ENCODE data around the gene SMPD2.

Gene SMPD2

DNA sequence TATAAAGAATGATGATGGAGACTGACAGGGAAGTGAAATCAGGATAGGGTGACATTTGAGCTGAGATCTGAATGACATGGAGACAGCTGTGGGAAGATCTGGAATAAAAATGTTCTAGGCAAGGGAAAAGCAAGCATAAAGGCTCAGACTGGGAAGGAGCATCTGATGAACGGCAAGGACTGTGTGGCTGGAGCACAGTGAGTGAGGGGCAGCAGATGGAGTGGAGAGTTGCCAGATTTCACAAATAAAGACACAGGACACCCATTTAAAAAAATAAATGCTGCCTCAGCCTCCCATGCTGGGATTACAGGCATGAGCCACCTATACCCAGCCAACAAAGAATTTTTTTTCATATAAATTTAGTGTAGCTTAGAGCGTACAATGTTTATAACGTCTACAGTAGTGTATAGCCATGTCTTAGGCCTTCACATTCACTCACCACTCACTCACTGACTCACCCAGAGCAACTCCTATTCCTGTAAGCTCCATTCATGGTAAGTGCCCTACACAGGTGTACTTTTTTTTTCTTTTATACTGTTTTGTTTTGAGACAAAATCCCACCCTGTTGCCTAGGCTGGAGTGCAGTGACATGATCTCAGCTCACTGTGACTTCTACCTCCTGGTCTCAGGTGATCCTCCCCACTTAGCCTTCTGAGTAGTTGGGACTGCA lies 44.9 kb downstream of the SMPD2 start:
- DNase-seq = no peak

DNA sequence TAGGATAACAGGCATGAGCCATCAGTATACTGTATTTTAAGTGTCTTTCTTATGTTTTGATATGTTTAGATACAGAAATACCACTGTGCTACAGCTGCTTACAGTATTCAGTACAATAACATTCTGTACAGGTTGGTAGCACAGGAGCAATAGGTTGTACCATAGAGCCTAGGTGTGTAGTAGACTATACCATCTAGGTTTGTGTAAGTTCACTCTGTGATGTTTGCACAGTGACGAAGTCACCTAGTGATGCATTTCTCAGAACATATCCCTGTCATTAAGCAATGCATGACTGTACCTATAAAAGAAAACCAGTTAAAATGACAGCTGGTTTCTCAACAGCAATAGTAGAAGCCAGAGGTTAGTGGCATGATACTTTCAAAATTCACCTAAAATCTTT lies 45.5 kb downstream of the SMPD2 start:
- DNase-seq = no peak

DNA sequence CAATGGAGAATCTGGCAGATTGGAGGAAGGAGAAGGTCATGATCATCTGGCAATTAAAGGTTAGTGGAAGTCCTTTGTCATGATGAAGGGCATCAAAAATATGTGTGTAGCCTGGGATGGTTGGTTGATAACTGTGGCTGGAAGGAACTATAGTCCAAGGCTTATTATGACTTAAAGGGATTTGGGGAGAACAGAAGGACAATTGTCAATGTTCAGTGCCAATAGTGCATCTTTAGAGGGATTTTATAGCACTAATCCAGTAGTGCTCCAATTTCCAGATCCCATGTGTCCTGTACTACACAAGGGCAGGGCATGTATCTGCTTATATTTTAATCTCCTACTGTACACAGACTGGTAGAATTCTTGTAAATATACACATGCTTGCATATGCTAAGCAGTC lies 47.5 kb downstream of the SMPD2 start:
- no peak for DNase-seq

DNA sequence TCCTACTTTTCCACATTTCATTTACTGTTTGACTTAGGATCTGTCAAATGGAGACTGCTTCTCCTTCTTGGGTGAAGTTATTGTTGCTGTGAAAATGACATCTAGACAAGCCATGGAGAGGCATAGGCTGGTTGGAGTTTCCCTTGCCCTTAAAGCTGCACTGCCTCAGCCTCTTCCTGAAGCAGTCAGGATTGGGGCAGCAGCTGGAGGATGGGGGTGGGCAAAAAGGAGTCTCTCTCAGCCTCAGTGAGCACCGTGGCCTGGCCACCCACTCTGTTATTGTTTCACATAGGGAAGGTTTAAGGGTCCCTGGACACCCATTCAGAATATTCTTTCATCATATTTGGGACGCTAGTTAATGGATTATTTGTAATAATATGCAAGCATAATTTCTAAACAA lies 50.2 kb downstream of the SMPD2 start:
- no peak for DNase-seq

DNA sequence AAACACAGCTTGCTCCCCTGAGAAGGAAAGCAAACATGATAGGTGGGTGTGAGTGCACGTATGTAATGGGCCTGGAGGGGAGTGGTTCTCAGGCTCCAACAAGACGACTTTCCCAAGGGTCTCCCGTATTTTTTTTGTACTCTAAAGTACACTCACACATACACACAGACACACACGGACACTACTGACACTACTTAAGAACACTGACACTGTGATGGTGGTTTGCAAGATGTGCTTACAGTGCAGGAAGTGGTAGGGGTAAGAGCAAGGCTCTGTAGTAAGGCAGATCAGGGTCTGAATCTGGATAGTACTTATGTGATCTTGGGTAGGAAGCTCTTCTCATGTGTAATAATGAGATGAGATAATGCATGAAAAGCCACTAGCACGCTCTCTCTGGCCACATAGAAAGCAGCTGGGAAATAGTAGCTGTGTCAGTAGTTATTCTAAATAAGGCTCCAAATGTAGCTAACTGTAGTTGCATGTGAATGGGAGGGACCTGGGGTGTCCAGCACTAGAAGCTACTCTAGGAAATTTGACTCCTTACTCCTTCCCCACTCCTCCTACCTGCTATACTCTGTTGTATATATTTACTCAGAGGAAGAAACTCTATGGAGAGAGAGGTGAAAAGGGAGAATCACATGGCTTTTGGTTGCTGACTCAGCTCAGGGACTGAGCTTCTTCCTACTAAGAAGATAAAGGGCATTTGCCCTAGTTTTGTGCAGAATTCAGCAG lies 50.8 kb downstream of the SMPD2 start:
- DNase-seq = no peak
